WTC11 (cell line): ENCODE data around the gene UGT2A1. TPM values are rescaled to one million over a fixed set of nuclear protein-coding genes. Genes with fewer than 3 reads are reported as not detected.

Experiments used
- ATAC-seq: fragments of 200-7000 bp; cut with Tn5 transposase; 2 replicates; pipeline ENCODE4 v1.10.0; 2021; ENCODE audit warnings: mild to moderate bottlenecking, moderate library complexity
- CTCF ChIA-PET: fragments of 300-600 bp; sonication (Branson Sonifier 250); formaldehyde crosslinking; loops from one replicate; lab custom pipeline; 2021; ENCODE audit warnings: antibody characterized with exemption; lab: Charles Lee
- POLR2A ChIA-PET: fragments of 350-600 bp; sonication (Branson Sonifier 250); formaldehyde crosslinking; loops from one replicate; lab custom pipeline; 2021; ENCODE audit warnings: antibody characterized with exemption; lab: Charles Lee
- DNase-seq: peaks from one replicate; pipeline ENCODE4 v3.0.0; 2021; ENCODE audit warnings: low spot score
- H3K27ac Mint-ChIP-seq: 2 replicates; pipeline ENCODE4 v1.8.0; 2021; ENCODE audit warnings: mixed read lengths
- H3K27me3 Mint-ChIP-seq: 2 replicates; pipeline ENCODE4 v1.8.0; 2021; ENCODE audit warnings: low read depth, mild to moderate bottlenecking, moderate library complexity, mixed read lengths
- H3K36me3 Mint-ChIP-seq: 2 replicates; pipeline ENCODE4 v1.8.0; 2021; ENCODE audit warnings: mixed read lengths
- H3K4me1 Mint-ChIP-seq: 2 replicates; pipeline ENCODE4 v1.8.0; 2022; ENCODE audit warnings: mixed read lengths
- H3K4me3 Mint-ChIP-seq: 2 replicates; pipeline ENCODE4 v1.8.0; 2021; ENCODE audit warnings: mild to moderate bottlenecking, moderate library complexity, mixed read lengths
- H3K9me3 Mint-ChIP-seq: 2 replicates; pipeline ENCODE4 v1.8.0; 2021; ENCODE audit warnings: mixed read lengths
- E2F5 ChIP-seq: sonication (generic); formaldehyde crosslinking; IDR thresholded peaks from 2 replicates; pipeline ENCODE4 v1.8.1; 2022; ENCODE audit warnings: mild to moderate bottlenecking, moderate library complexity, missing genetic modification reagents
- ELF4 ChIP-seq: sonication (generic); formaldehyde crosslinking; IDR thresholded peaks from 2 replicates; pipeline ENCODE4 v1.8.1; 2022; ENCODE audit warnings: low read depth, mild to moderate bottlenecking, moderate library complexity, missing genetic modification reagents
- GABPB1 ChIP-seq: sonication (generic); formaldehyde crosslinking; IDR thresholded peaks from 2 replicates; pipeline ENCODE4 v1.8.1; 2023; ENCODE audit warnings: mild to moderate bottlenecking, missing genetic modification reagents
- GRHL2 ChIP-seq: fragments of 250-450 bp; sonication (Bioruptor Pico); IDR thresholded peaks from 2 replicates; pipeline ENCODE4 v1.8.0; 2022; ENCODE audit warnings: mild to moderate bottlenecking, moderate library complexity; ENCODE audit not compliant: insufficient replicate concordance, severe bottlenecking
- NFATC4 ChIP-seq: fragments of 250-450 bp; sonication (Bioruptor Pico); IDR thresholded peaks from 2 replicates; pipeline ENCODE4 v1.9.0; 2021; ENCODE audit warnings: mild to moderate bottlenecking
- NFE2L1 ChIP-seq: sonication (generic); formaldehyde crosslinking; IDR thresholded peaks from 2 replicates; pipeline ENCODE4 v1.8.1; 2023; ENCODE audit warnings: missing genetic modification reagents
- NR3C1 ChIP-seq: sonication (generic); formaldehyde crosslinking; conservative IDR thresholded peaks from 2 replicates; pipeline ENCODE4 v1.8.1; 2023; ENCODE audit warnings: low read depth, mild to moderate bottlenecking, missing genetic modification reagents
- RELA ChIP-seq: sonication (generic); formaldehyde crosslinking; IDR thresholded peaks from 2 replicates; pipeline ENCODE4 v1.8.1; 2022; ENCODE audit warnings: missing genetic modification reagents, mild to moderate bottlenecking, borderline replicate concordance
- SMAD3 ChIP-seq: sonication (generic); formaldehyde crosslinking; IDR thresholded peaks from 2 replicates; pipeline ENCODE4 v1.8.0; 2022; ENCODE audit warnings: missing genetic modification reagents, mild to moderate bottlenecking, borderline replicate concordance
- TCF7 ChIP-seq: sonication (generic); formaldehyde crosslinking; IDR thresholded peaks from 2 replicates; pipeline ENCODE4 v1.8.0; 2022; ENCODE audit warnings: mild to moderate bottlenecking, low read depth, missing genetic modification reagents, moderate library complexity
- TEAD4 ChIP-seq: sonication (generic); formaldehyde crosslinking; IDR thresholded peaks from 2 replicates; pipeline ENCODE4 v1.8.0; 2022; ENCODE audit warnings: mild to moderate bottlenecking, missing genetic modification reagents
- ZBTB21 ChIP-seq: sonication (generic); formaldehyde crosslinking; IDR thresholded peaks from 2 replicates; pipeline ENCODE4 v1.8.1; 2023; ENCODE audit warnings: mild to moderate bottlenecking, missing genetic modification reagents, borderline replicate concordance
- ZMAT4 ChIP-seq: fragments of 250-450 bp; sonication (Bioruptor Pico); IDR thresholded peaks from 2 replicates; pipeline ENCODE4 v1.9.0; 2021; ENCODE audit warnings: mild to moderate bottlenecking
- ZNF121 ChIP-seq: sonication (generic); formaldehyde crosslinking; IDR thresholded peaks from 2 replicates; pipeline ENCODE4 v1.8.0; 2023; ENCODE audit warnings: missing genetic modification reagents
- ZNF138 ChIP-seq: sonication (generic); formaldehyde crosslinking; conservative IDR thresholded peaks from 2 replicates; pipeline ENCODE4 v1.8.1; 2022; ENCODE audit warnings: mild to moderate bottlenecking, moderate library complexity, missing genetic modification reagents
- ZNF317 ChIP-seq: sonication (generic); formaldehyde crosslinking; IDR thresholded peaks from 2 replicates; pipeline ENCODE4 v1.8.1; 2023; ENCODE audit warnings: low read depth, mild to moderate bottlenecking, moderate library complexity, missing genetic modification reagents, borderline replicate concordance
- ZNF512 ChIP-seq: sonication (generic); formaldehyde crosslinking; IDR thresholded peaks from 2 replicates; pipeline ENCODE4 v1.8.1; 2022; ENCODE audit warnings: missing genetic modification reagents, borderline replicate concordance
- total RNA-seq: library from RNA; stranded (reverse); gene quantifications from 3 replicates; pipeline ENCODE4 v1.2.3, GENCODE V29; 2021
- TF ChIP-seq, protein P1 (sequence below): sonication (generic); formaldehyde crosslinking; IDR thresholded peaks from 2 replicates; pipeline ENCODE4 v1.8.1; 2023; ENCODE audit warnings: mild to moderate bottlenecking, missing genetic modification reagents, borderline replicate concordance
- TF ChIP-seq, protein P2 (sequence below): sonication (generic); formaldehyde crosslinking; IDR thresholded peaks from 2 replicates; pipeline ENCODE4 v1.8.0; 2022; ENCODE audit warnings: mild to moderate bottlenecking, missing genetic modification reagents
- TF ChIP-seq, protein P3 (sequence below): sonication (generic); formaldehyde crosslinking; IDR thresholded peaks from 2 replicates; pipeline ENCODE4 v1.8.1; 2022; ENCODE audit warnings: low read depth, mild to moderate bottlenecking, moderate library complexity, missing genetic modification reagents, borderline replicate concordance

The UGT2A1 gene
- total RNA-seq, 1 experiment from 2014 or later = 0.81 TPM

DNA sequence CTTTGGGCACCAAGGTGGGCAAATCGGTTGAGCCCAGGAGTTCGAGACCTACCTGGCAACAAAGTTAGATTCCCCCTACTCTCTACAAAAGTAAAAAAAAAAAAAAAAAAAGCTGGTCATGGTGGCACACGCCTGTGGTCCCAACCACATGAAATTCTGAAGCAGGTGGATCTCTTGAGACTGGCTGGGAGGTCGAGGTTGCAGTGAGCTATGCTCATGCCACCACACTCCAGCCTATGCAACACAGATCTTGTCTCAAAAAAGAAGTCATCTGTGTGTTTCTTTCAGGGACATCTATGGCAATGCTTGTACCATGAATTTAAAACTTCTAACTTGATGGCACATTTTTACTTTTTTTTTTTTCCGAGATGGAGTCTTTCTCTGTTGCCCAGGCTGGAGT lies 68.9 kb downstream of the UGT2A1 start (continued):
- TF ChIP-seq TCF7 (CRISPR knock-in tag) = no peak
- TF ChIP-seq, protein P1, sequence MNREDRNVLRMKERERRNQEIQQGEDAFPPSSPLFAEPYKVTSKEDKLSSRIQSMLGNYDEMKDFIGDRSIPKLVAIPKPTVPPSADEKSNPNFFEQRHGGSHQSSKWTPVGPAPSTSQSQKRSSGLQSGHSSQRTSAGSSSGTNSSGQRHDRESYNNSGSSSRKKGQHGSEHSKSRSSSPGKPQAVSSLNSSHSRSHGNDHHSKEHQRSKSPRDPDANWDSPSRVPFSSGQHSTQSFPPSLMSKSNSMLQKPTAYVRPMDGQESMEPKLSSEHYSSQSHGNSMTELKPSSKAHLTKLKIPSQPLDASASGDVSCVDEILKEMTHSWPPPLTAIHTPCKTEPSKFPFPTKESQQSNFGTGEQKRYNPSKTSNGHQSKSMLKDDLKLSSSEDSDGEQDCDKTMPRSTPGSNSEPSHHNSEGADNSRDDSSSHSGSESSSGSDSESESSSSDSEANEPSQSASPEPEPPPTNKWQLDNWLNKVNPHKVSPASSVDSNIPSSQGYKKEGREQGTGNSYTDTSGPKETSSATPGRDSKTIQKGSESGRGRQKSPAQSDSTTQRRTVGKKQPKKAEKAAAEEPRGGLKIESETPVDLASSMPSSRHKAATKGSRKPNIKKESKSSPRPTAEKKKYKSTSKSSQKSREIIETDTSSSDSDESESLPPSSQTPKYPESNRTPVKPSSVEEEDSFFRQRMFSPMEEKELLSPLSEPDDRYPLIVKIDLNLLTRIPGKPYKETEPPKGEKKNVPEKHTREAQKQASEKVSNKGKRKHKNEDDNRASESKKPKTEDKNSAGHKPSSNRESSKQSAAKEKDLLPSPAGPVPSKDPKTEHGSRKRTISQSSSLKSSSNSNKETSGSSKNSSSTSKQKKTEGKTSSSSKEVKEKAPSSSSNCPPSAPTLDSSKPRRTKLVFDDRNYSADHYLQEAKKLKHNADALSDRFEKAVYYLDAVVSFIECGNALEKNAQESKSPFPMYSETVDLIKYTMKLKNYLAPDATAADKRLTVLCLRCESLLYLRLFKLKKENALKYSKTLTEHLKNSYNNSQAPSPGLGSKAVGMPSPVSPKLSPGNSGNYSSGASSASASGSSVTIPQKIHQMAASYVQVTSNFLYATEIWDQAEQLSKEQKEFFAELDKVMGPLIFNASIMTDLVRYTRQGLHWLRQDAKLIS = no peak
- TF ChIP-seq GABPB1 (CRISPR knock-in tag) = no peak

GRCh38 chr4:69583543-69583942 lies 69.5 kb downstream of the UGT2A1 start:
- H3K4me1 Mint-ChIP-seq = no peaks in the 10 kb centered on the region
- H3K27ac Mint-ChIP-seq = no peak overlapping the region

DNA sequence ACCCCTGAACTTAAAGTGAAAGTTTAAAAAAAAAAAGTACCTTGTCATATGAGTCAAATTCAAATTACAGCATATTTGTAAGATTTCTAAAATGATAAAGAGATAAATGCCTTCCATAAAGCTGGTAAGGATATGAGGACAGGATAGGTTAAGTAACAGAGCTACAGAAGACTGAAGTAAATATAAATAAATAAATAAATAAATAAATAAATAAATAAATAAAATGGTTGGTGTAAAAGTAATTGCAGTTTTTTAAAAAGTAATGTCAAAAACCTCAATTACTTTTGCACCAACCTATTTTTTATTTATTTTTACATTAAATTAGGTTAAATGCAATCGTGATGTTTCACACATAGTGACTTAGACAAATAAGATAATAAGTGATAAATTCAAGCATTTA lies 75.8 kb downstream of the UGT2A1 start:
- no peak for ATAC-seq
- POLR2A ChIA-PET = no interaction called here
- TF ChIP-seq ZNF317 = no peak
- TF ChIP-seq ZMAT4 (CRISPR knock-in tag) = no peak
- TF ChIP-seq ZNF121 (CRISPR knock-in tag) = no peak
- no peak for TF ChIP-seq NFATC4
- TF ChIP-seq ZNF512 (CRISPR knock-in tag) = no peak
- no peak for TF ChIP-seq E2F5 (CRISPR knock-in tag)
- TF ChIP-seq, protein P2, sequence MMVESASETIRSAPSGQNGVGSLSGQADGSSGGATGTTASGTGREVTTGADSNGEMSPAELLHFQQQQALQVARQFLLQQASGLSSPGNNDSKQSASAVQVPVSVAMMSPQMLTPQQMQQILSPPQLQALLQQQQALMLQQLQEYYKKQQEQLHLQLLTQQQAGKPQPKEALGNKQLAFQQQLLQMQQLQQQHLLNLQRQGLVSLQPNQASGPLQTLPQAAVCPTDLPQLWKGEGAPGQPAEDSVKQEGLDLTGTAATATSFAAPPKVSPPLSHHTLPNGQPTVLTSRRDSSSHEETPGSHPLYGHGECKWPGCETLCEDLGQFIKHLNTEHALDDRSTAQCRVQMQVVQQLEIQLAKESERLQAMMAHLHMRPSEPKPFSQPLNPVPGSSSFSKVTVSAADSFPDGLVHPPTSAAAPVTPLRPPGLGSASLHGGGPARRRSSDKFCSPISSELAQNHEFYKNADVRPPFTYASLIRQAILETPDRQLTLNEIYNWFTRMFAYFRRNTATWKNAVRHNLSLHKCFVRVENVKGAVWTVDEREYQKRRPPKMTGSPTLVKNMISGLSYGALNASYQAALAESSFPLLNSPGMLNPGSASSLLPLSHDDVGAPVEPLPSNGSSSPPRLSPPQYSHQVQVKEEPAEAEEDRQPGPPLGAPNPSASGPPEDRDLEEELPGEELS (CRISPR knock-in tag) = no peak

More at GRCh38 chr4:69583543-69583942, 69.5 kb downstream of the UGT2A1 start:
- H3K4me3 Mint-ChIP-seq = no peak overlapping the region
- H3K36me3 Mint-ChIP-seq = no peaks in the 10 kb centered on the region
- ChIA-PET POLR2A (no interaction called here), CTCF (no interaction called here)
- TF ChIP-seq SMAD3 (CRISPR knock-in tag) (no peak), NFE2L1 (no peak), NR3C1 (CRISPR knock-in tag) (no peak), ZBTB21 (no peak), ZNF138 (CRISPR knock-in tag) (no peak), ELF4 (CRISPR knock-in tag) (no peak), GRHL2 (CRISPR knock-in tag) (no peak), ZMAT4 (CRISPR knock-in tag) (no peak), RELA (CRISPR knock-in tag) (no peak), TEAD4 (CRISPR knock-in tag) (no peak)
- TF ChIP-seq, protein P1 = no peak
- TF ChIP-seq, protein P3, sequence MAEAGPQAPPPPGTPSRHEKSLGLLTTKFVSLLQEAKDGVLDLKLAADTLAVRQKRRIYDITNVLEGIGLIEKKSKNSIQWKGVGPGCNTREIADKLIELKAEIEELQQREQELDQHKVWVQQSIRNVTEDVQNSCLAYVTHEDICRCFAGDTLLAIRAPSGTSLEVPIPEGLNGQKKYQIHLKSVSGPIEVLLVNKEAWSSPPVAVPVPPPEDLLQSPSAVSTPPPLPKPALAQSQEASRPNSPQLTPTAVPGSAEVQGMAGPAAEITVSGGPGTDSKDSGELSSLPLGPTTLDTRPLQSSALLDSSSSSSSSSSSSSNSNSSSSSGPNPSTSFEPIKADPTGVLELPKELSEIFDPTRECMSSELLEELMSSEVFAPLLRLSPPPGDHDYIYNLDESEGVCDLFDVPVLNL (CRISPR knock-in tag) = no peak
- no peaks in the 10 kb centered on the region for H3K27me3 Mint-ChIP-seq
- H3K9me3 Mint-ChIP-seq = no peaks in the 10 kb centered on the region
- ATAC-seq (no peak), DNase-seq (no peak)

More for the DNA sequence above, 75.8 kb downstream of the UGT2A1 start:
- H3K27ac Mint-ChIP-seq = no peak overlapping the region
- peaks cover 7% of the 10 kb centered on the region for H3K36me3 Mint-ChIP-seq
- DNase-seq = no peak
- H3K4me1 Mint-ChIP-seq = no peaks in the 10 kb centered on the region
- H3K27me3 Mint-ChIP-seq = no peaks in the 10 kb centered on the region
- H3K9me3 Mint-ChIP-seq = peaks cover 16% of the 10 kb centered on the region
- no peak overlapping the region for H3K4me3 Mint-ChIP-seq
- CTCF ChIA-PET = no interaction called here
